ENCODE data around the gene TGM1.
"Not testable (repeated sequence)": the region's sequence is repeated elsewhere in the genome, so short reads cannot be mapped to it uniquely, and the experiment has no call there.

Gene TGM1

DNA sequence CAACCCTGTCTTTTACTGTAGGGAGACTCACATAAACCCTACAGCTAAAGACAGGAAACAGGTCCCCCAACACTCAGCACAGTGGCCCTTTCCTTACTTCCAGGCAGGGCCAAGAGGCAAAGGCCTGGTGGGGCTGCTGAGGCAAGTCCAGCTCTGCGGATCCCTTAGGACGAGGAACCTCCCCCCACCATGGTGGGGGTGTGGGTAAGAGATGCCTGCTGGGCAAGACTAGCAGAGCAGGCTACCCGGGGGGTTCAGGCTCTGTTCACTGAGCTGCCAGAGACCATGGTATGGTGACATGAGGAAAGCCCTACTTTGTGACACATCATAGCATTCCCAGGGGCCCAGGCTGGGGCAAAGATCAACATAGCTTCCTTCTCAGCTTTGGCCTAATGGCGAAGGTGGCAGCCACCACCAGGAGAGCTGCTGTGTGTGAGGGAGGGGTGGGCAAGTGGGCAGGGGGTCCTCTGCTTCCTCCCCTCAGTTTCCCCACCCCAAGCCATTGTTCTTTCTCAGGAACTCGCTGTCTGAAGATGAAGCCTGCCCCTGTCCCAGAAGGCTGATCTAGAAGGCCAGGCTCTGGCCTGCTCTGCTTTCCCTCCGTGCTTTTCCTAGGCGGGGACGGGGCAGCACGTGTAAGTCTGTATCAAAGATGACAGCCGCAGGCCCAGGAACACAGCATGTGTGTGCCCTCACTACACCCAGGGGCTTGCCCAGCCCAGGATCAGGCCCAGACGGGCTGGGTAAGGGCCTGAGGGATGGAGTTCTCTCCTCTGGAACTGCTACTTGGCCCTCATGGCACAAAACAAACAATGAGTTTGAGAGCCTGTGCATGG lies 10.5 kb downstream of the TGM1 start:
- DNase-seq, result no peak

DNA sequence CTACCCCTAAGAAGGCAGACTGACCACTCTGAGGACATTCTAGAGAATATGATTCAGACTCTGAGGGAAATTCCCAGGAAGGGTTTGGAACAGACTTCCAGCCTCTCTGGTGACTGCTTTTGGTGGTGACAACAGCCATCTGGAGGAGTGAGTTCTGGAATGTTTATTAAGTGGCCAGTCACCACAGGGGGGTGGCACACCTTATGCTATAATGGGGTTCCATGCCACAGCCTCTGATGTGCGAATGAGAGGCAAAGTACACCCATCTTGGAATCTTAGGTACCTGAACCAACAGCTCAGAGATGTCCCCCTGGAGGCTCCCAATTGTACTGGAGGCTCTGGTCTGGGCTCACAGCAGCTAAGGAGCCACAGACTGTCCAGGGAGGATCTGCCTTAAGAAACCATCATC lies 11.1 kb downstream of the TGM1 start:
- DNase-seq, result no peak

DNA sequence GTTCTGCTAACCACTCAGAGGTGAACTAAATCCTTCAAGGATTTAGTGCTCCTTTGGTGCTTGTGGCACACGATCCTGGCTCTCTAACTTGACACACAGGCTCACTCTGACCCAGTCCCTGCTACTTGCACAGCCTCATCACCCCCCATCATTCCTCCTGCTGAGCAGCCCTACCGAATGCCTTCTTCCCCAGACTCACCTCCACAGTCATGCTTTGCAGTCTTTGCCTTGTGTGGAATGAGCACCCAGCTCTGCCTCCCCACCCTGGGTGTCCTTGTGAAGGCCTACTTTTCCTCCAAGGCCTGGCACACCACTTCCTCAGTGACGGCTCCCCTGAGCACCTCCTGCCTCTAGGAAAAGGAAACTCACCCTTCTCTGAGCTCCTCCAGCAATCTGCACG lies 12.6 kb downstream of the TGM1 start:
- DNase-seq, result no peak

GRCh38 chr14:24249230-24250021 lies 13.6 kb downstream of the TGM1 start:
- DNase-seq, result no peak

GRCh38 chr14:24247422-24247821 lies 15.6 kb downstream of the TGM1 start:
- no peak for DNase-seq

DNA sequence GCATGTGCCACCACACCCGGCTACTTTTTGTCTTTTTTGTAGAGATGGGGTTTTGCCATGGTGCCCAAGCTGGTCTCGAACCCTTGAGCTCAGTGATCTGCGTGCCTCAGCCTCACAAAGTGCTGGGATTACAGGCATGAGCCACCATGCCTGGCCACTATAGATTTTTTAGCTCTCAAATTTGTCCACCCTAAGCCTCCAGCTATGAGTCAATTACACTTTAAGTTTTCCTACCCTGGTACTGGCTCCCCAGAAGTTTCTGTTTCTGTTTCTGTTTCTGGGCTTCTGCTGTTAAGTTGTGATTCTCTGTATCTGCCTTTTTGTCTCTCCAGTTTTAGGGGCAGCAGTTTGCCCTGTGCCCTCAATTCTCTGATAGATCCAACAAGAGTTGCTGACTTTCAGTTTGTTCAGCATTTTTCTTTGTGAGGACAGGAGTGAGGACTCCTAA lies 16.2 kb downstream of the TGM1 start:
- no peak for DNase-seq

DNA sequence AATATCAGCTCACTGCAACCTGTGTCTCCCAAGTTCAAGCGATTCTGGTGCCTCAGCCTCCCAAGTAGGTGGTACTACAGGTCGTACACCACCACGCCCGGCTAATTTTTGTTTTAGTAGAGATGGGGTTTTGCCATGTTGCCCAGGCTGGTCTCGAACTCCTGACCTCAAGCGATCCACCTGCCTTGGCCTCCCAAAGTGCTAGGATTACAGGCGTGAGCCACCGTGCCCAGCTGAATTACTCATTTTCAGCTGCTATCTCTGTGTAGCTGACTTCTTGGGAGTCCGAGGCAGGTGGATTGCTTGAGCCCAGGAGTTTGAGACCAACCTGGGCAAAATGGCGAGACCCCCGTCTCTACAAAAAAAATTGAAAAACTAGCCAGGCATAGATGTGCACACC lies 17.6 kb downstream of the TGM1 start:
- DNase-seq, result not testable (repeated sequence)

DNA sequence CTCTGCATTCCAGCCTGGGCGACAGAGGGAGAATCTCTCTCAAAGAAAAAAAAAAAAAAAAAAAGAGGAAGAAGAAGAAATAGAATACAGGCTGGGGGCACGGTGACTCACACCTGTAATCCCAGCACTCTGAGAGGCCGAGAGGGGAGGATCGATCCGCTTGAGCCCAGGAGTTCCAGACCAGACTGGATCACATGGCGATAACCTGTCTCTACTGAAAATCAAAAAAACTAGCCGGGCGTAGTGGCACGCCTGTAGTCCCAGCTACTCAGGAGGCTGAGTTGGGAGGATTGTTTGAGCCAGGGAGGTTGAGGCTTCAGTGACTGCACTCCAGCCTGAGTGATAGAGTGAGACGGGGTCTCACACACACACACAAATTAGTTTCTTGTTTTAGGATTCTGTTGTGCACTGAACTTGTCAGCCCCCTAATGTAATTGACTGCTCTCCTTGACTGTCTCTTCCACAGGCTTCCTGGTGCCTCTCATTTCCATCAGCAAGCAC lies 19.6 kb downstream of the TGM1 start:
- DNase-seq, result no peak

DNA sequence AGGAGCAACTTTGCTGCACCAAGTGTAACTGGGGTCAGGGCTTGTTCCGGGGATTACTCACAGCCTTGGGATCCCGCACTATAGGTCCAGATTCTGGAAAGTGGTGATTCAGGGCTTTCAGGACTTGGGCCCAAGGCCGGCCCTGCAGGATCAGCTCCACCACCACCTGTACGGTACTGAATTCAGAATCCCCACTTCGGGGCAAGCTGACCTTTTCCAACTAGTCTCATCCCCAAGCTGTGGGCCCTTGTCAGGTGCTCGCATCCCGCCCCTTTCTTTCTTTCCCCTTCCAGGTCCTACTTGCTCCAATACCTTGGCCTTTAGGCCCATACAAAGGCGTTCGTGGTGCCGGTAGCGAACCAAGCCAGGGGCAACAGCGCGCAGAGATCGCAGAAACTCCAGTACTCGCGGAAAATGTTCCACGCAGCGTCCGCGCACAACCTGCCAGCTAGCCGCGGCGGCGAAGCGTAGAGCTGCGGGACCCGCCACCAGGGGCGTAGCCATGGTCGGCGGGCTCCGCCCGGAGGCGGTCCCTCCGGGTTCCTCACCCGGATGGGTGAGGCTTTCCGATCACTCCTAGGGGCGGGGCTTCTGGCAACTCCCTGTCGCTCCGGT lies 21.0 kb downstream of the TGM1 start:
- DNase-seq, result no peak

DNA sequence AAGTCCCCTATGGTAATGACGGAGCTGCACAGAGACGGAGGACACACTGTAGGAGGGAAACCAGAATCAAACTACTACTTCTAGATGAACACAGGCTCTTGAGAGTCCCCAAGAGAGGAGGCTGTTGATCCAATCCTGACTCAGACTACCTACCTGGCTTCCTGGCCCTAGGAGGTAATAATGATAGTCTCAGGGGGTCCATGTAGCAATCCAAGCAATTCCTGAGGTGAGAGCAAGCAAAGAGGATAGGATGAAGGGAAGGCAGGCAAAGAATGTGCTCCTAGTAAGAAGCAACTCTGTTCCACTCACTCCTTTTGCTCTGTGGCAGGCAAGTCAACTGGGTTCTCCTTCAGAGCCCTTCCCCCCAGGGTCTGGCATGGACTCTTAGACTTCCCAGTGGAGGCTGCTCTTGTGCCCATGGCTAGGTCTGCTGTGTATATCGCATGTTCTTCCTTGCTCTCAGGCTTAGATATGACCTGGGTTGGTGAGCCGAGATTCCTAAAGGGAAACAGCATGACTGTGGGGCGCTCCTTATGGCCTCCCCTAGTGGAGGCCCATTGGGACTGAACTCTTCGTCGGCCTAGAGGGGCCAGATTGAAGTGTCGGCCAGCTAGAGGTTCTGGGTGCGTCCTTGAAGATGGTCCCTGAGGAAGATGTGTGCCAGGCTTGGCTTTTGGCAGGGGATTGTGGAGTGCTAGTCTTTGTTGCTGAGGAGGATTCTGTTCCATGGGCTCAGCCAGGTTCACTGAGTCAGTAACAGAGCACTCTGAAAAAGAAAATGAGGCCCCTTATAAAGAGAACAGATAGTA lies 22.7 kb downstream of the TGM1 start:
- DNase-seq, result no peak

GRCh38 chr14:24238527-24239037 lies 24.4 kb downstream of the TGM1 start:
- no peak for DNase-seq

- no peak for DNase-seq
Measured at GRCh38 chr14:24238123-24238522, 24.9 kb downstream of the TGM1 start.

DNA sequence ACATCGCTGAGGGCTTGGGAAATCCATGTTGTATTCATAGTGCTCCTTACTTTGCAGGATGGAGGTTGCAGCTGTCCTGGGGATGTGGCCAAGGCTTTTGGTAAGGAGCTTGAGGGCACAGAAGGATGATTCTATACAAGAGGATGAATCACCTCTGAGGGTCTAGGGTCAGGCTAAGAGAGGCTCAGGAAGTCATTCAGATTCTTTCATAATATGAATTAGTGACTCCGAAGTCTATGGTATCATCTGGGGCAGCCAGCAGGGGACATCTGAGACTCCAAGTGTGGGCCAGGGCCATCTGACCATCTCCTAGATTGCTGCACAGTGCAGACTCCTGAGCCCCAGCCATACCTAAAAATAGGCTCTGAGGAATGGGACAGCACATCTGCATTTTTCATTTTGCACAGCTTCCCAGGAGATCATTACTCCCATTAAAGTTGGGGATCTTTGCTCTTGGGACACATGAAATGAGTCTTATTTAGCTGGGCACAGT lies 25.5 kb downstream of the TGM1 start:
- DNase-seq, result no peak

DNA sequence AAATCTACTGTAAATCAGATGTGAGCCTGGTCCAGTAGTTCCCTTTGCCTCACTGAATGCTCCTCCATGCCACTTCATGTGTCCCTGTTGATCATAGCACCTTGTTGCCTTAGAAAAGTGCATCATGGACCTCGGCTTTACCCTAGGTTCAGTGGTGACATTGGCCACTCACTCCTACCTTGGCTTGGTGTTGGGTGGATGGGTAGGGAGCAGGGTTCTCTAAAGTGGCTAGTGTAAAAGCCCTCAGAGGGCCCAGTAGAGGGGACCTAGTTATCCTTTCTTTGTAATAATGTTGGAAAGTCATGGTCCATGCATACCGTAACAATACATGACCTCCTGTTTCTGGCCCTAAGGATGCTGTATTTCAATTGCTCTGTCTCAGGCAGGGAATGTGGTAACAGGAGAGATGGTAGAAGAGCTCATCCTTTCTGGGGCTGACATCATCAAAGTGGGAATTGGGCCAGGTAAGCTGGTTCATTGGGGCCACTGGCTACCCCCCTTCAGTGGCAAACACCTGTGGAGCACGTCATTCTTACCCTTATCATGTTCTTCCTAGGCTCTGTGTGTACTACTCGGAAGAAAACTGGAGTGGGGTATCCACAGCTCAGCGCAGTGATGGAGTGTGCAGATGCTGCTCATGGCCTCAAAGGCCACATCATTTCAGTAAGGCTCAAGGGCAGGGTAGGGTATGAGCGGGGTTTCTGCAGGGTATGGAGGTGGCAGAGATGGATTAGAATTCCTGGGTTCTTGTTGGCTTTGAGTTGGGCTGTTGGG lies 26.1 kb downstream of the TGM1 start:
- DNase-seq, result no peak

DNA sequence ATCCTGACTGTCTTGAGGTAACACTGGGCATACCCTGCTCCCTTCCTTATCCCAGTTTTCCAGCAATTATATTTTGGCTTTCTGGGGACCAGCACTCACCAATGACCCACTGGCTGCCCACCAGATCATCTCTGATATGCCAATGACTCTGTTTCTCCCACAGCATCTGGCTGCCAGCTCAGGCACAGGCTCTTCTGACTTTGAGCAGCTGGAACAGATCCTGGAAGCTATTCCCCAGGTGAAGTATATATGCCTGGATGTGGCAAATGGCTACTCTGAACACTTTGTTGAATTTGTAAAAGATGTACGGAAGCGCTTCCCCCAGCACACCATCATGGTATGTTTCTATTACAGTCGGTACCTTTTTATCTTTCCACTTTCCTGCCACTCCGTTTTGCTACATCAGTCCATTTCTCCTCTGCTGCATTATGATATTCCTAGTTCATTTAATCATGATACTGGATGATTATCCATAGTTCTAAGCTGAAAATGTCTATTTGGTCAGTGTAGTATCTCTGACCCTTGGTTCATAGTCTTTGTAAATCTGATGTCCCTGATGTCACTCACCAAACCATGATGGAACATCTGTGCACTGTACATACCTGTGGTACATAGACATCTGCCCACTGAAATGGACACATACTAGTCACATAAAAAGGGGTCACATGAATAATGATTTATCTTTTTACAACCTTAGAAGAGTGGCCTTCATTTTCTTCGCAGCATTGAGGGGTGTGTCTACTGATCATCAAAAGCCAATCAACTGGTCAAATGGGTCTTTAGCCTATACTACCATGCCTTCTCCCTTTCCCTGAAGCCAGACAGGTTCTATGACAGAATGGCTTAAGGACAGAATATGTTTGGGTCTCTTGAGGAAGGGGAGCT lies 26.9 kb downstream of the TGM1 start:
- DNase-seq, result no peak

DNA sequence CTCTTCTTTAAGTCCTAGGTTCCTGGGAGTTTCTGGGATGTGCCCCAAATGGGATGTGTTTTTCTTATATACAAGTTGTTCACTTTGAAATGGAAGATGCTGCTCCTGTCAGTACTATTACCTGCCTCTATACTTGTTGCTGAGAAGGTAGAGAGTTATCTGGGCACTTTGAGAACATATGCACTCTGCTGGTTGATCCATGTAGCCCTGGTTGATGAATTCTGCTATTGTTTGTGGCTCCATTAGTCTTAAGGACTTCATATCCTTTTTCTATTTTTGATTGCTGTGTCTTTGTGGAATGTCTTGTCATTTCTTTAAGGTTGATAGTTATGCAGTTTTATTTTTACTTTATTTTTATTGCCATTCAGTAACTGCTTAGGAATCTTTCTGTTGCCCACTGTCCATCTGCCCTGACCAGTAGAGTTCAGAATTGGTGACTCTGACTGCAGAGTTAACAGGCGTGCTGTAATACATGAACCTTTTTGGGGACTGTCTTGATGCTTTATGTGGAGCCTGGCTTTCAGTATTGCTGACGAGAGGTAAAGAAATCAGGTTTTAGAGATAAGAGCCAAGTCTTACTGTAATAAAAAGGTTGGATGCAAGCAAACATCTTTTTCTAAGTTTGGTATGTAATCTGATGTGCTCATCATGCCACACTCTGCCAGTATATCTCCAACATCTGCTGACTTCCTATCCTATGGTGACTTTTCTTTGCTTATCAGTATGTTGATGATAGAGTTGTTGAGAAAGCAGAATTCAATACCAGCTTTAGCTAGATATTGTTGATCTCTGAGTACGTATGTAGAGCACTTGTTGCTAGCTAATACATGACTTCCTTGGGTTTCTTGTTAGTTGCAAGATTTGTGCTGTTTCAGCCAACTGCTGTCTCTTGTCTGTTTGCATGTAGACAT lies 28.6 kb downstream of the TGM1 start:
- DNase-seq, result no peak

DNA sequence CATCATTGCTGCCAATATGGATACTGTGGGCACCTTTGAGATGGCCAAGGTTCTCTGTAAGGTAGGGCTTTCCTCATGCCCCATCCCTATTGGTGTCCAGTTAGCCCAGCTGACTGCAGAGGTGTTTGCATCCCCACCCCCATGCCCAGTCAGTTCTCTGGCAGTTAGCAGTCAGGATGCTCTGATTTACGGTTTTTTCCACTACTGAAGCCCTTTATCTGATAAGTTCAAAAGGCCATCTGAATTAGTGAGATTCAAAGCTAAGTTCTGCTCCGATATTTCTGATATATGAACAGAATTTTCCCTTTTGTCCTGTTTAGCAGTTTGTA lies 29.5 kb downstream of the TGM1 start:
- no peak for DNase-seq

DNA sequence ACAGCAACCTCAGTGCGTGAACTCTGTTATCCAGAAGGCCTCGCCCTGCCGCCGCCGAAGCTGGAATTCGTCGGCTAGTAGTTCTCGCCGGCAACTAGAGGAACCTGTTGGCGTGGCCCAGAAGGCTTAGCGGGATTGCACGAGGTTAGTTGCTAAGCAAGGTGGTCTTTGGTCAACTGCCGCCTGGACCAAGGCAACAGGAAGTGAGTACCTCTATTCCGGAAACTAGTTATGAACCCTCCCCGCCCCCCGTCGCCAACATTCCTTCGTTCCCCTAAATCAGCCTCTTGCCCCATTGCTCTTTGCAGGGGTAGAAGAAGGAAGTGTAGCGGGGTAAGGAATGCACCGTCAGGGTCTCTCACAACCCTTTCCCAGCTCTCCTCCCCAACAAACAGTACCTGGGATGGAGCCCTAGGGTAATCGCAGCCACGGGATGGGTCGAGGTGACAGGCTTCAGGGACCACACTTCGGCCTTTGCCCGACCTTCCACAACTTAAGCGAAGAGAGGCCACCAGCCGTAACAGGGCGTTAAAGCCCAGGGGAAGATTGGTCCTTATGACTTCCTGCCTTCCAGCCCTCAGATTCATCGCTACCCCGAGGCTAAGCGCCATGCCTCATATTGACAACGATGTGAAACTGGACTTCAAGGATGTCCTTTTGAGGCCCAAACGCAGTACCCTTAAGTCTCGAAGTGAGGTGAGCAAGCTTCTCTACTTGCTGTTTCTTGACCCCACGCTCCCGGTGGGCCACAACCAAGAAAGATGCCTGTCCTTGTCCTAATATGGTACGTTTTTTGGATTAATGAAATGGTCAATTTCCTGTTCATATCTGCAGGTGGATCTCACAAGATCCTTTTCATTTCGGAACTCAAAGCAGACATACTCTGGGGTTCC lies 30.1 kb downstream of the TGM1 start, which contains the start of gene GMPR2:
TSS of gene GMPR2 (plus strand) at position 285 of the 893 bp plus-strand sequence. CDS start at position 610, 325 bp downstream.
- no peak for DNase-seq
